ELR (cell line): Measurements from ENCODE around the gene SP1.
"Not testable (repeated sequence)": the region's sequence is repeated elsewhere in the genome, so short reads cannot be mapped to it uniquely, and the experiment has no call there.

Experiments
- DNase-seq: peaks from one replicate; pipeline ENCODE4 v3.0.0-alpha.2; 2015; ENCODE audit warnings: low read depth

SP1 gene

GRCh38 chr12:53380104-53380793, at the start of gene SP1:
Gene SP1 (plus strand): TSS chr12:53380176. CDS start chr12:53380292, 116 bp downstream.
- peak; percentile 94 for DNase-seq

DNA sequence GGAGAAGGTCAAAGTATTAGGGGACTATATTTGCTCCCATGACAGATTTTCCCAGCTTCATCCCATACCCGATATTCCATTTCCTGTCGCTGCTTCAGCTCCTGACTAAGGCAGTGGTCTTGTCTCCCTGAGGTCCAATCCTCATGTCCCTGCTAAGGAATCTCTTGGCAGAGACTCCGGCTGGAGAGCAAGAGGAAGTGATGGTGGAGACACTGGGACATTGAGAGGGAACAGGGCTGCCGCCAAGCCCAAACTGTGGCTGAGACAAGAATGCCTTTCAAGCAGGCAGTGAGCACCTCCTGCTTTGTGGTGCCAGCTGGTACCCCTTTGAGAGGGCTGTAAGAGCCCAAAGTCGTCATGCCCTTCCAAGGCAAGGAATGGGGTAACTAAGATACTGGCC, 49.3 kb upstream of the SP1 start:
- no peak for DNase-seq

DNA sequence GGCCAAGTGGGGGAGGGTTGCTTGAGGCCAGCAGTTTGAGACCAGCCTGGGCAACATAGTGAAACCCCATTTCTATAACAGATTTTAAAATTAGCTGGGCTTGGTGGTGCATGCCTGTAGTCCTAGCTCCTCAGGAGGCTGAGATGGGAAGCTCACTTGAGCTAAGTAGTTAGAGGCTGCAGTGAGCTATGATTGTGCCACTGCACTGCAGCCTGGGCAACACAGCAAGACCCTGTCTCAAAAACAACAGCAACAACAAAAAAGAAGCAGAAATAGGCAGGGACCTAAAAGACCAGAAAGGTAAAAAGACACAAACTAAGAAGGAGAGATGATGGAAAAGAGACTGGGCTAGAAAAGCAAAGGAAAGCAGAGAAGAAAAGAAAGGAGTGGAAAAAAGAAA, 47.6 kb upstream of the SP1 start:
- DNase-seq: not testable (repeated sequence)

- DNase-seq: no peak
Observed at GRCh38 chr12:53332744-53333143, 47.2 kb upstream of the SP1 start.

GRCh38 chr12:53333289-53333688, 46.7 kb upstream of the SP1 start:
- no peak for DNase-seq

GRCh38 chr12:53333845-53334244, 46.1 kb upstream of the SP1 start:
- DNase-seq: no peak

- no peak for DNase-seq
Observed at GRCh38 chr12:53334822-53335221, 45.2 kb upstream of the SP1 start.

GRCh38 chr12:53336181-53336681, 43.7 kb upstream of the SP1 start, which contains the start of gene SP7:
Gene SP7 (minus strand): TSS chr12:53336354. CDS start chr12:53335646, 708 bp downstream.
- DNase-seq: no peak

DNA sequence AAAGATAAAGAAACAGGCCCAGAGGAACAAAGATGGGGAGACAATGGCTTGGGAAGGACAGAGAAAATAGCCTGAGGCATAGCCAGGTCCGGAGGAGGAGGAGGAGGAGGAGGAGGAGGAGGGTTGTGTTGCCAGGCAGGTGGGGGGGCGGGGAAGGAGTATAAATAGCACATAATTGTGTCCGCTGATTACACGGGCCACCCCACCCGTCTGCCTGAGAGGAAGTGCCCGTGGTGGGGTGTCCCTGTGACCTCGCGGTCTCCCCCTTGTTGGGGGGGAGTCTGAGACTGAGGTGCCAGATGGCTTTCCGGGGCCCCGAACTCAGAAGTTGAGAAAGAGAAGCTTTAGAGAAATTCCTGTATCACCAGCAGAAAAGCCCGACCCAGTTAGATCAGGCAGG, 42.0 kb upstream of the SP1 start:
- no peak for DNase-seq

GRCh38 chr12:53338916-53339315, 41.1 kb upstream of the SP1 start:
- DNase-seq: no peak

DNA sequence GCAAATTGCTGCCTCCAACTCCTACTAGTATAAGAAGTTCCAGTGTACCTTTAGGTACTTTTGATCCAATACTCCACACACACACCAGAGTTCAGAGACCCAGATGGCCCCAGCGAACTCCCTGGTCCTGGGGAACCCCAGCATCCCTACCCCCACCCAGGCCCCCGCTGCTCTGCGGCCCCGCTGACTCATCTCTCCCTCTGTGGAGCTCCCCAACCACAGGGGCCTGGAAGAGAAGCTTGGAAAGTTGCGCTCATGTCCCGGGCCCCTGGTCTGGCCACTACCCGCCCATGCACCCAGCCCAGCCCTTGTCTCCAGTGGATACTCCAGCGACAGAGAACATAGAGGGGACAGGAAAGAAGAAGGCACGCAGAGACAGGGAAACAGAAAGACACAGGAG, 39.6 kb upstream of the SP1 start:
- DNase-seq: no peak

- no peak for DNase-seq
Observed at GRCh38 chr12:53343449-53343848, 36.5 kb upstream of the SP1 start.

- DNase-seq: no peak
Observed at GRCh38 chr12:53343969-53344368, 36.0 kb upstream of the SP1 start.

DNA sequence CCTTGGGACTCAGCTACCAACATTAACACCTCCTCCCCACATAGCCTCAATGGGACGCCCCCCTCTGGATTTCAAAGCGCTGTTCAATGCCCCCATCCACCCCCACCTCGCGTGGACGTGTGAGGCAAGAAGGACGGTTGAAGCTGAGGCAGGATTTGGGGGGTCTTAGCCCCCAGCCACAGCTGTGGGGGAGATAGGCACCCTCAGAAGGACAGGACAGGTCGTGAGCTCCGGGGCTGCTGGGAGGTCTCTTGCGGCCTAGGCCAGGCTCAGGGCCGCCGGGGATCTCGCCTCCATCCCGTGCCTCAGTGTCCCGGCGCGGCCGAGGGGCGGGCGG, 35.5 kb upstream of the SP1 start:
- no peak for DNase-seq

DNA sequence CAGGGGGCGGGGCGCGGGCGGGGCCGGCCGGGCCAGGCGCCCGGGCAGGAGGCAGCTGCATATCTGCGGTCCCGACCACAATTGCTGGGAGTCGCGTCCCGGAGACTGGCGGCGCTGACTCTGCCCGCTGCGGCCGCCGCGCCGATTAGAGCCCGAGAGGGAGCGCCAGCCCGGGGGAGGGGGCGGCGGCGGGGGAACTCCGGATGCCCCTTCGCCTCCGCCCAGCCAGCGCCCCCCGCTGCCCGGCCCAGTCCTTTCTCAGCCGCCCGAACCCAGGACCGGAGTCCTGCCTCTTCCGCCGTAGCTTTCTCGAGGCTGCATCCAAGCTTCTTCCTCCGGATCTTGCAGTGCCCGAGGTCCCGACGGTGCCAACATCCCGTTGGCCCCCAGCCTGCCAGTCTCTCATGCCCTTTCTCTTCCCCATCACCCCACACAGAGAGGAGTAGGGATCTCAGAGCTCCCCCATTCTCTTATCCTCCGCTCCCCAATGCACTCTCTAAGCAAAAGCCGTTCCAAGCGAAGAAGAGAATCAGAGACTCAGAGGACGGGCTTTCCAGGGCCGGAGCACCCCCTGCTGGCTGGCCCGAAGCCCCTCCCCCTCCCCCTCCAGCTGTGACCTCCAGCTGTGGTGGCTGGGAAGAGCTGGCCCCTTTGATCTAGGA, 35.0 kb upstream of the SP1 start:
- DNase-seq: peak; percentile 82

DNA sequence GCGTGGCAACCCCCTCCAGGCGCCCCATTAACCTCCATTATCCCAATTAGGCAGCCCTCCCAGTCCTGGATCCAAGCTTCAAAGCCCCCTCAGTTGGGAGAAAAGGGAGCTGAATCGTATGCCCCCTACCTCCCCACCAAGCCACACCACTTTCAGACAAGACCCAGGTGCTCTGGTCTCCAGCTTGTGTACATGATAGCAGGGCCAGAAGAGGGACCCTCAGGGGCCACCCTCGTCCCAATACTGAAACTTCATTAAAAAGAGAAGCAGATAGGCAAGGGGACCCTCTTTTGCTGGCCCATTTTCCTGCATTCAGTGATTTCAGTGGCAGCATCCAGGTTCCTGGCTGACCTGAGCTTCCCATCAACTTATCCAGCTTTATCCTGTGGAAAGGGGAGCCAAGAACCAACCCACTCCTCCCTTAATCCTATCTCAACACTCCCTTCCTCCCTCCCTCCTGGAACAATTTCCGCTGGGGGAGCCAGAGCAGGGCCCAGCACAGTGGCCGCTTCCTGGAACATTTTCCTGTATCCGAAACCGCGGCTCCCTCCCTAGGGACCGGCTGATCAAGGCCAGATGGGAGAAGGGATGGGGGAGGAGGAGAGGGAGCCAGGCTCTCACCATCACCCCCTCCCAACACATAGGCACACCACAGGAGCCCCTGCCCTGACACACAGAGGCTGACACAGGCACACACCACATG, 34.3 kb upstream of the SP1 start:
- DNase-seq: no peak

- DNase-seq: no peak
Observed at GRCh38 chr12:53346491-53346890, 33.5 kb upstream of the SP1 start.

- DNase-seq: no peak
Observed at GRCh38 chr12:53347905-53348304, 32.1 kb upstream of the SP1 start.

DNA sequence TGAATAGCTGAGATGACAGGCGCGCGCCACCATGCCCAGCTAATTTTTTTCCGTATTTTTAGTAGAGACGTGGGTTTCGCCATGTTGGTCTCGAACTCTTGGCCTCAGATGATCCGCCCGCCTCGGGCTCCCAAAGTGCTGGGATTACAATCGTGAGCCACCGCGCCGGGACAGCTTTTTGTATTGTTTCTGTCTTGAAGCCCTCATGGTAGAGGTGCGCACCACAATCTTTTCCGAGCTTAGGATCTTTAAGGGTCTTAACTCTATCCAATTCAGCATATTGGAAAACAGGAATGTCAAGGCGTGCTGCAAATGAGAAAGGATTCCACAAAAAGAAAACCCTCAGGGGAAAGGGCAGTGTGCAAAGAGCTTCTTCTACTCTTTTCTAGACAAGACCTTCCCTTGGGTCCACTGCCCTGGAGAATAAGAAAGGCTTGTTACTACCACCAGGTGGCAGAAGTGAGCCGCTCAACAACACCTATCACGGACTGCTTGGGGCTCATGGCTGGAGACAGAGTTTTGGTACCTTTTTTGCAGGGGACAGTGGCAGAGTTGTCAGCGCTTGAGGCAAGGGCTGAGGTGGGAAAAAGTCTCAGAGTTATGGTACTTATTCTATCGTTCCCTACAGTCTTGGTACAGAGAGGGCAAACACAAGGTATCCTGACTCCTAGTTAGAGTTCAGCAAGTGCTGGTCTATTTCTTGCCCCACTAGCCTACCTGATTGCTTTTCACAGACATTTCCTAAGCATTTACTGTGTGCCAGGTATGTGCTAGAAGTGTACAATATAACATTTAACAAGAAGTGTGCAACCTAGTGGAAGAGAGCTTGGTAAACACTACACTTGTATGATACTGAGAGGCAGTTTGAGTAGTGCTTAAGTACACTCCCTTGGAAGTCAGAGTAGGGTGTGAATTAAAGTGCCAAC, 27.4 kb upstream of the SP1 start:
- peak; percentile 87 for DNase-seq

- no peak for DNase-seq
Observed at GRCh38 chr12:53353257-53353655, 26.7 kb upstream of the SP1 start.

DNA sequence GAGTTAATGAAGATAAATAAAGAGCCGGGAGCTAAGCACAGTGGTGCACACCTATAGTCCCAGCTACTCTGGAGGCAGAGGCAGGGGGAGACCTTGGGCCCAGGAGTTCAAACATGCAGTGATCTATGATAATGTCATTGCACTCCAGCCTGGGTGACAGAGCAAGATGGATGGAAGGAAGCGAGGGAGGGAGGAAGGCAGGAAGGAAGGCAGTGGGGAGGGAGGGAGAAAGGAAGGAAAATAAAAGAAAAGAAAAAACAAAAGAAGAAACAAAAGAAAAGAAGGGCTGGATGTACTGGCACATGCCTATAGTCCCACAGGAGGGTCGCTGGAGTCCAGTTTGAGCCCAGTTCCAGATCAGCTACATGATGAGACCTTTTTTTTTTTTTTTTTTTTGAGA, 24.9 kb upstream of the SP1 start:
- no peak for DNase-seq

DNA sequence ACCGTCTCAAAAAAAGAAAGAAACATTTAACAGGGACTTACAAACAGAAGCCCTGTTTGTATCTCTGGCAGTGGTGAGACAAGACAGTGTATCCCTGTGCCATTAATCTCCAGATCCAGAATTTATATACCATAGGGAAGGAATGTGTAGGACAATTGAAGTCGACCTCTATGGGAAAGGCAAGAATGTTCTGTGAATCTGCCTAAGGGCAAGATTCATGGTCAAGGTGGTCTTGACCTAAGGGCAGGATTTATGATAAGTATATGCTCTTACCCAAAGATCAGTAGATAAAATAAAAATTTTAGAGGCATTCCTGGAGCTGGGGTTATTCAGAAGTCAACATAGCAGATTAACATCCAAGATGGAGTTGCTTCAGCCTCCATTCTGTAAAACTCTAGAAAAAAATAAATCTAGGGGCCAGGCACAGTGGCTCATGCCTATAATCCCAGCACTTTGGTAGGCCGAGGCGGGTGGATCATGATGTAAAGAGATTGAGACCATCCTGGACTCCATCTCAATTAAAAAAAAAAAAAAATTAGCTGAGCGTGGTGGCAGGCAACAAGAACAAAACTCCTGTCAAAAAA, 21.0 kb upstream of the SP1 start:
- DNase-seq: no peak
